ENCODE measurements around the gene ANKS1B. TPM values are rescaled to one million over a fixed set of nuclear protein-coding genes. Genes with fewer than 3 reads are reported as not detected.

ANKS1B gene
- total RNA-seq, 1 experiment from 2014 or later: 5.6 TPM

- DNase-seq (ENCODE audit: low read depth): no peak
- in situ Hi-C loops (cut with HindIII; ENCODE audit: low pct_unique_long_range_greater_than_20kb, low sequenced_read_pairs): no loop called here
These were observed 1089.6 kb downstream of the ANKS1B start for GRCh38 chr12:98895086-98895651.

GRCh38 chr12:98894412-98895085, 1090.2 kb downstream of the ANKS1B start:
- DNase-seq (ENCODE audit: low read depth): no peak
- in situ Hi-C loops (cut with HindIII; ENCODE audit: low pct_unique_long_range_greater_than_20kb, low sequenced_read_pairs): no loop called here

- DNase-seq (ENCODE audit: low read depth): no peak
- in situ Hi-C loops (cut with HindIII; ENCODE audit: low pct_unique_long_range_greater_than_20kb, low sequenced_read_pairs): no loop called here
These were observed 1090.9 kb downstream of the ANKS1B start for GRCh38 chr12:98893675-98894411.

- DNase-seq (ENCODE audit: low read depth): no peak
These were observed 1091.5 kb downstream of the ANKS1B start for GRCh38 chr12:98893126-98893674.

GRCh38 chr12:98885778-98886177, 1099.0 kb downstream of the ANKS1B start:
- in situ Hi-C loops (cut with HindIII; ENCODE audit: low pct_unique_long_range_greater_than_20kb, low sequenced_read_pairs): no loop called here

More at GRCh38 chr12:98893126-98893674, 1091.5 kb downstream of the ANKS1B start:
- in situ Hi-C loops (cut with HindIII; ENCODE audit: low pct_unique_long_range_greater_than_20kb, low sequenced_read_pairs): no loop called here

GRCh38 chr12:98883231-98883630, 1101.5 kb downstream of the ANKS1B start:
- in situ Hi-C loops (cut with HindIII; ENCODE audit: low pct_unique_long_range_greater_than_20kb, low sequenced_read_pairs): no loop called here
- DNase-seq (ENCODE audit: low read depth): no peak

More at GRCh38 chr12:98885778-98886177, 1099.0 kb downstream of the ANKS1B start:
- DNase-seq (ENCODE audit: low read depth): no peak

GRCh38 chr12:98882526-98882925, 1102.2 kb downstream of the ANKS1B start:
- no peak for DNase-seq (ENCODE audit: low read depth)
- in situ Hi-C loops (cut with HindIII; ENCODE audit: low pct_unique_long_range_greater_than_20kb, low sequenced_read_pairs): no loop called here

- no peak for DNase-seq (ENCODE audit: low read depth)
- in situ Hi-C loops (cut with HindIII; ENCODE audit: low pct_unique_long_range_greater_than_20kb, low sequenced_read_pairs): no loop called here
These were observed 1111.0 kb downstream of the ANKS1B start for GRCh38 chr12:98873776-98874175.

- in situ Hi-C loops (cut with HindIII; ENCODE audit: low pct_unique_long_range_greater_than_20kb, low sequenced_read_pairs): no loop called here
These were observed 1114.2 kb downstream of the ANKS1B start for GRCh38 chr12:98870504-98870903.

GRCh38 chr12:98869886-98870503, 1114.7 kb downstream of the ANKS1B start:
- no peak for DNase-seq (ENCODE audit: low read depth)
- in situ Hi-C loops (cut with HindIII; ENCODE audit: low pct_unique_long_range_greater_than_20kb, low sequenced_read_pairs): no loop called here

More at GRCh38 chr12:98870504-98870903, 1114.2 kb downstream of the ANKS1B start:
- no peak for DNase-seq (ENCODE audit: low read depth)

GRCh38 chr12:98868538-98868937, 1116.2 kb downstream of the ANKS1B start:
- DNase-seq (ENCODE audit: low read depth): no peak
- in situ Hi-C loops (cut with HindIII; ENCODE audit: low pct_unique_long_range_greater_than_20kb, low sequenced_read_pairs): no loop called here

GRCh38 chr12:98868076-98868475, 1116.7 kb downstream of the ANKS1B start:
- no peak for DNase-seq (ENCODE audit: low read depth)
- in situ Hi-C loops (cut with HindIII; ENCODE audit: low pct_unique_long_range_greater_than_20kb, low sequenced_read_pairs): no loop called here

GRCh38 chr12:98864363-98864762, 1120.4 kb downstream of the ANKS1B start:
- in situ Hi-C loops (cut with HindIII; ENCODE audit: low pct_unique_long_range_greater_than_20kb, low sequenced_read_pairs): no loop called here

GRCh38 chr12:98863167-98863566, 1121.6 kb downstream of the ANKS1B start:
- DNase-seq (ENCODE audit: low read depth): no peak
- in situ Hi-C loops (cut with HindIII; ENCODE audit: low pct_unique_long_range_greater_than_20kb, low sequenced_read_pairs): no loop called here

More at GRCh38 chr12:98864363-98864762, 1120.4 kb downstream of the ANKS1B start:
- no peak for DNase-seq (ENCODE audit: low read depth)

GRCh38 chr12:98861251-98861650, 1123.5 kb downstream of the ANKS1B start:
- in situ Hi-C loops (cut with HindIII; ENCODE audit: low pct_unique_long_range_greater_than_20kb, low sequenced_read_pairs): no loop called here
- DNase-seq (ENCODE audit: low read depth): no peak

- in situ Hi-C loops (cut with HindIII; ENCODE audit: low pct_unique_long_range_greater_than_20kb, low sequenced_read_pairs): no loop called here
- peak; percentile 2 for DNase-seq (ENCODE audit: low read depth)
These were observed 1127.7 kb downstream of the ANKS1B start for GRCh38 chr12:98856897-98857540.

- no peak for DNase-seq (ENCODE audit: low read depth)
- in situ Hi-C loops (cut with HindIII; ENCODE audit: low pct_unique_long_range_greater_than_20kb, low sequenced_read_pairs): no loop called here
These were observed 1132.6 kb downstream of the ANKS1B start for GRCh38 chr12:98852181-98852580.

- no peak for DNase-seq (ENCODE audit: low read depth)
- in situ Hi-C loops (cut with HindIII; ENCODE audit: low pct_unique_long_range_greater_than_20kb, low sequenced_read_pairs): no loop called here
These were observed 1137.5 kb downstream of the ANKS1B start for GRCh38 chr12:98847242-98847641.

All from Caki2 (cell line).